Neural cell (in vitro differentiated cells): Measurements from ENCODE around the gene TLNRD1. TPM values are rescaled to one million over a fixed set of nuclear protein-coding genes. Genes with fewer than 3 reads are reported as not detected.

Experiments
- H2AFZ ChIP-seq: fragments of 200-600, 300-800 bp; sonication (generic), shearing (Covaris generic); 2 replicates; pipeline ENCODE4 v1.6.0; 2014; ENCODE audit warnings: low read depth, mild to moderate bottlenecking, antibody characterized with exemption, low read length, moderate library complexity
- H3F3A ChIP-seq: fragments of 200-600 bp; shearing (Covaris generic); 2 replicates; pipeline ENCODE4 v1.6.1; 2016; ENCODE audit warnings: mild to moderate bottlenecking, moderate library complexity, mixed read lengths, antibody characterized with exemption, low read length; ENCODE audit not compliant: insufficient read depth, poor library complexity, severe bottlenecking
- H3K27ac ChIP-seq: fragments of 200-600, 300-800 bp; sonication (generic), shearing (Covaris generic); 2 replicates; pipeline ENCODE4 v1.5.1; 2014; ENCODE audit warnings: mild to moderate bottlenecking, low read length, moderate library complexity
- H3K27me3 ChIP-seq: fragments of 300-800, 200-600 bp; sonication (generic), shearing (Covaris generic); 2 replicates; pipeline ENCODE4 v1.6.0; 2014; ENCODE audit warnings: mild to moderate bottlenecking, low read depth, low read length, moderate library complexity; ENCODE audit not compliant: insufficient read depth
- H3K36me3 ChIP-seq: fragments of 300-800, 200-600 bp; sonication (generic), shearing (Covaris generic); 2 replicates; pipeline ENCODE4 v1.5.1; 2014; ENCODE audit warnings: mild to moderate bottlenecking, antibody characterized with exemption, low read length, moderate library complexity; ENCODE audit not compliant: insufficient read depth
- H3K4me2 ChIP-seq: fragments of 300-800, 200-600 bp; sonication (generic), shearing (Covaris generic); 2 replicates; pipeline ENCODE4 v1.6.0; 2014; ENCODE audit warnings: mild to moderate bottlenecking, low read length
- H3K4me3 ChIP-seq: fragments of 300-800, 200-600 bp; sonication (generic), shearing (Covaris generic); 2 replicates; pipeline ENCODE4 v1.5.1; 2014; ENCODE audit warnings: mild to moderate bottlenecking, low read length, moderate library complexity
- H3K79me2 ChIP-seq: fragments of 200-600 bp; shearing (Covaris generic); replicated peaks from 2 replicates; pipeline ENCODE4 v1.6.0; 2014; ENCODE audit warnings: mild to moderate bottlenecking, low read length, moderate library complexity; ENCODE audit not compliant: insufficient read depth
- H3K9ac ChIP-seq: fragments of 300-800, 200-600 bp; sonication (generic), shearing (Covaris generic); 2 replicates; pipeline ENCODE4 v1.6.1; 2016; ENCODE audit warnings: mild to moderate bottlenecking, low read length, mixed read lengths
- H3K9me2 ChIP-seq: fragments of 200-600 bp; shearing (Covaris generic); 2 replicates; pipeline ENCODE4 v1.6.1; 2016; ENCODE audit warnings: mild to moderate bottlenecking, low read length, mixed read lengths; ENCODE audit not compliant: insufficient read depth
- H3K9me3 ChIP-seq: fragments of 200-600, 300-800 bp; sonication (generic), shearing (Covaris generic); 2 replicates; pipeline ENCODE4 v1.6.1; 2016; ENCODE audit warnings: mild to moderate bottlenecking, mixed run types, low read length, moderate library complexity, mixed read lengths
- H4K20me1 ChIP-seq: fragments of 200-600 bp; shearing (Covaris generic); 2 replicates; pipeline ENCODE4 v1.6.1; 2016; ENCODE audit warnings: mild to moderate bottlenecking, mixed run types; ENCODE audit not compliant: insufficient read depth
- EP300 ChIP-seq: fragments of 450-650 bp; conservative IDR thresholded peaks from 2 replicates; pipeline ENCODE4 v1.6.1; 2014; ENCODE audit warnings: antibody characterized with exemption, mild to moderate bottlenecking, moderate library complexity; ENCODE audit not compliant: poor library complexity, severe bottlenecking
- EZH2 ChIP-seq: fragments of 200-600, 300-800 bp; shearing (Covaris generic), sonication (generic); IDR thresholded peaks from 2 replicates; pipeline ENCODE4 v1.6.1; 2014; ENCODE audit warnings: antibody characterized with exemption, low read length, borderline replicate concordance, mild to moderate bottlenecking; ENCODE audit not compliant: insufficient read depth, poor library complexity, severe bottlenecking
- MXI1 ChIP-seq: fragments of 450-650 bp; conservative IDR thresholded peaks from 2 replicates; pipeline ENCODE4 v1.6.1; 2014; ENCODE audit warnings: antibody characterized with exemption, mild to moderate bottlenecking; ENCODE audit not compliant: poor library complexity, severe bottlenecking
- POLR2AphosphoS5 ChIP-seq: IDR thresholded peaks from 2 replicates; pipeline ENCODE4 v1.6.1; 2012
- RAD21 ChIP-seq: fragments of 450-650 bp; conservative IDR thresholded peaks from 2 replicates; pipeline ENCODE4 v1.6.1; 2014; ENCODE audit warnings: antibody characterized with exemption, mild to moderate bottlenecking, moderate library complexity
- SMC3 ChIP-seq: fragments of 450-650 bp; conservative IDR thresholded peaks from 2 replicates; pipeline ENCODE4 v1.6.1; 2014; ENCODE audit warnings: antibody characterized with exemption, mild to moderate bottlenecking, moderate library complexity; ENCODE audit not compliant: poor library complexity
- TAF1 ChIP-seq: IDR thresholded peaks from 2 replicates; pipeline ENCODE4 v1.6.1; 2012; ENCODE audit warnings: low read depth
- polyA minus RNA-seq: library from RNA; depleted of rRNA, polyadenylated mRNA; stranded (reverse); fragments of >200 nt; gene quantifications from 2 replicates; pipeline ENCODE4 v1.2.3, GENCODE V29; 2014
- polyA plus RNA-seq: library from polyadenylated mRNA; depleted of rRNA; stranded (reverse); fragments of >200 nt; gene quantifications from 2 replicates; pipeline ENCODE4 v1.2.3, GENCODE V29; 2014
- TF ChIP-seq, protein P1 (sequence below): IDR thresholded peaks from 2 replicates; pipeline ENCODE4 v1.6.1; 2012; ENCODE audit warnings: borderline replicate concordance
- TF ChIP-seq, protein P2 (sequence below): fragments of 450-650 bp; IDR thresholded peaks from 2 replicates; pipeline ENCODE4 v1.5.1; 2014; ENCODE audit warnings: antibody characterized with exemption, mild to moderate bottlenecking, moderate library complexity; ENCODE audit not compliant: poor library complexity, severe bottlenecking

TLNRD1 gene
- 8.2 and 8.8 TPM in 2 replicates for polyA plus RNA-seq
- polyA minus RNA-seq, result 17.9 and 18.0 TPM in 2 replicates

DNA sequence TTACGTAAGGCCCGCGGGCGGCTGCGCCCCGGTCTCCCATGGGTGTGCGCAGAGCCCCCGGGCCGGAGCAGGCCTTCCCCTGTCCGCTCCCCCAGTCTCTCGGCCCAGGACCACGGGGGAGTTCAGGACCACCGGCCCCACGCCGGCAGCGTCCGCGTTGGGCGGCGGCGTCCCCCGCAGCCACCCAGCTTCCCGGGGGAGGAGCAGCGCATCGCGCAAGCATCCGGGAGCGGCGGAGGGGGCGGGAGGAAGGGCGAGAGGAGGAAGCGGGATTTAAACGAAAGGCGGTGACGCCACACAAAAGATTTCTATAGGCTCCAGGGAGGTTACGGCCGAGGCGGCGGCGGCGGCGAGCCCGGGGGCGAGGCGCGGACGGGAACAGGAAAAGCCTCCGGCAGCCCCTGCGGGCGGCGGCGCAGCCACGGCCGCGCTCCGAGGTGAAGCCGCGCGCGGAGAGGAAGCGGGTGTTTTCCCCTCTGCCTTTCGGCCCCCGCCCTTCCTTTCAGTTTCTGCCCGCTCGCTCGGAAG, at the start of gene TLNRD1:
Gene TLNRD1, plus strand, starts transcription at position 300 of the 528 bp plus-strand sequence. CDS start 1,349 bp downstream, outside the sequence.
- peak within 1 kb of the TSS; percentile 78 for H3K4me2 ChIP-seq
- H3K27me3 ChIP-seq, result no peaks in the 10 kb centered on the region
- TF ChIP-seq TAF1 (peak; percentile 50), MXI1 (no peak), SMC3 (no peak), POLR2AphosphoS5 (peak; percentile 88), RAD21 (no peak)
- TF ChIP-seq, protein P1, sequence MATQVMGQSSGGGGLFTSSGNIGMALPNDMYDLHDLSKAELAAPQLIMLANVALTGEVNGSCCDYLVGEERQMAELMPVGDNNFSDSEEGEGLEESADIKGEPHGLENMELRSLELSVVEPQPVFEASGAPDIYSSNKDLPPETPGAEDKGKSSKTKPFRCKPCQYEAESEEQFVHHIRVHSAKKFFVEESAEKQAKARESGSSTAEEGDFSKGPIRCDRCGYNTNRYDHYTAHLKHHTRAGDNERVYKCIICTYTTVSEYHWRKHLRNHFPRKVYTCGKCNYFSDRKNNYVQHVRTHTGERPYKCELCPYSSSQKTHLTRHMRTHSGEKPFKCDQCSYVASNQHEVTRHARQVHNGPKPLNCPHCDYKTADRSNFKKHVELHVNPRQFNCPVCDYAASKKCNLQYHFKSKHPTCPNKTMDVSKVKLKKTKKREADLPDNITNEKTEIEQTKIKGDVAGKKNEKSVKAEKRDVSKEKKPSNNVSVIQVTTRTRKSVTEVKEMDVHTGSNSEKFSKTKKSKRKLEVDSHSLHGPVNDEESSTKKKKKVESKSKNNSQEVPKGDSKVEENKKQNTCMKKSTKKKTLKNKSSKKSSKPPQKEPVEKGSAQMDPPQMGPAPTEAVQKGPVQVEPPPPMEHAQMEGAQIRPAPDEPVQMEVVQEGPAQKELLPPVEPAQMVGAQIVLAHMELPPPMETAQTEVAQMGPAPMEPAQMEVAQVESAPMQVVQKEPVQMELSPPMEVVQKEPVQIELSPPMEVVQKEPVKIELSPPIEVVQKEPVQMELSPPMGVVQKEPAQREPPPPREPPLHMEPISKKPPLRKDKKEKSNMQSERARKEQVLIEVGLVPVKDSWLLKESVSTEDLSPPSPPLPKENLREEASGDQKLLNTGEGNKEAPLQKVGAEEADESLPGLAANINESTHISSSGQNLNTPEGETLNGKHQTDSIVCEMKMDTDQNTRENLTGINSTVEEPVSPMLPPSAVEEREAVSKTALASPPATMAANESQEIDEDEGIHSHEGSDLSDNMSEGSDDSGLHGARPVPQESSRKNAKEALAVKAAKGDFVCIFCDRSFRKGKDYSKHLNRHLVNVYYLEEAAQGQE, result peak; percentile 62
- TF ChIP-seq, protein P2, sequence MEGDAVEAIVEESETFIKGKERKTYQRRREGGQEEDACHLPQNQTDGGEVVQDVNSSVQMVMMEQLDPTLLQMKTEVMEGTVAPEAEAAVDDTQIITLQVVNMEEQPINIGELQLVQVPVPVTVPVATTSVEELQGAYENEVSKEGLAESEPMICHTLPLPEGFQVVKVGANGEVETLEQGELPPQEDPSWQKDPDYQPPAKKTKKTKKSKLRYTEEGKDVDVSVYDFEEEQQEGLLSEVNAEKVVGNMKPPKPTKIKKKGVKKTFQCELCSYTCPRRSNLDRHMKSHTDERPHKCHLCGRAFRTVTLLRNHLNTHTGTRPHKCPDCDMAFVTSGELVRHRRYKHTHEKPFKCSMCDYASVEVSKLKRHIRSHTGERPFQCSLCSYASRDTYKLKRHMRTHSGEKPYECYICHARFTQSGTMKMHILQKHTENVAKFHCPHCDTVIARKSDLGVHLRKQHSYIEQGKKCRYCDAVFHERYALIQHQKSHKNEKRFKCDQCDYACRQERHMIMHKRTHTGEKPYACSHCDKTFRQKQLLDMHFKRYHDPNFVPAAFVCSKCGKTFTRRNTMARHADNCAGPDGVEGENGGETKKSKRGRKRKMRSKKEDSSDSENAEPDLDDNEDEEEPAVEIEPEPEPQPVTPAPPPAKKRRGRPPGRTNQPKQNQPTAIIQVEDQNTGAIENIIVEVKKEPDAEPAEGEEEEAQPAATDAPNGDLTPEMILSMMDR, result no peak
- peak within 1 kb of the TSS; percentile 92 for H3K4me3 ChIP-seq
- no peaks in the 10 kb centered on the region for H4K20me1 ChIP-seq
- peak within 1 kb of the TSS; percentile 90 for H3K9ac ChIP-seq
- no peaks in the 10 kb centered on the region for H3K9me2 ChIP-seq
- no peaks in the 10 kb centered on the region for H3K36me3 ChIP-seq
- H3K27ac ChIP-seq, result peak within 1 kb of the TSS; percentile 84
- H3F3A ChIP-seq, result no peaks in the 10 kb centered on the region
- H2AFZ ChIP-seq, result peak within 1 kb of the TSS; percentile 96
- H3K9me3 ChIP-seq, result no peaks in the 10 kb centered on the region
- H3K79me2 ChIP-seq, result peaks cover 23% of the 10 kb centered on the region

DNA sequence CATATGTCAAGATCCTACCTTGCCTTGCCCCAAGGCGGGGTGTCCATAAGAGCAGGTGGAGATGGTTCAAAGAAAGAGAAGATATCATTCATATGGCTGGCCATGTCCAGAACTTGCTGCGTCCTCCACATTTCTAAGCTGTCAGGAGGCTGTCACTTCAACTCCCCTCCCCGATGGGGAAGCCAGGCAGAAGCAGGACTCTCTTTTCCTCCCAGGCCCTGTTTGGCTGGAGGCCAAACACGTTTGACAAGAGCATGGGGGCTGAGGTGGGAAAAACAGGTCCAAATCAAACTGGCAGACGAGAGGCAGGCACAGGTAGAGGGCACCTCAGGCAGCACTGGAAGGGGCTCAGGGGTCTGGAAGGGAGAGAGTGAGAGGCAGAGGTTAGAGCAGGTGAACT, 48.8 kb upstream of the TLNRD1 start:
- Histone ChIP-seq H3K36me3 (peaks cover 4% of the 10 kb centered on the region), H4K20me1 (no peaks in the 10 kb centered on the region)
- TF ChIP-seq, protein P1, result no peak
- TF ChIP-seq, protein P2, result no peak
- TF ChIP-seq MXI1, result no peak
- TF ChIP-seq TAF1, result no peak
- no peak for TF ChIP-seq SMC3
- no peak for TF ChIP-seq RAD21
- TF ChIP-seq EP300, result no peak
- TF ChIP-seq POLR2AphosphoS5, result no peak
- no peak for TF ChIP-seq EZH2

More for the DNA sequence above, 48.8 kb upstream of the TLNRD1 start:
- Histone ChIP-seq H3K9ac (no peak overlapping the region), H3K9me3 (no peaks in the 10 kb centered on the region), H3K27ac (no peak overlapping the region), H3K27me3 (no peaks in the 10 kb centered on the region), H3K9me2 (no peaks in the 10 kb centered on the region), H3F3A (no peaks in the 10 kb centered on the region), H2AFZ (no peak overlapping the region), H3K4me2 (no peak overlapping the region), H3K4me3 (no peak overlapping the region), H3K79me2 (no peaks in the 10 kb centered on the region)
